ENCODE measurements around the gene C4BPB.

DNA sequence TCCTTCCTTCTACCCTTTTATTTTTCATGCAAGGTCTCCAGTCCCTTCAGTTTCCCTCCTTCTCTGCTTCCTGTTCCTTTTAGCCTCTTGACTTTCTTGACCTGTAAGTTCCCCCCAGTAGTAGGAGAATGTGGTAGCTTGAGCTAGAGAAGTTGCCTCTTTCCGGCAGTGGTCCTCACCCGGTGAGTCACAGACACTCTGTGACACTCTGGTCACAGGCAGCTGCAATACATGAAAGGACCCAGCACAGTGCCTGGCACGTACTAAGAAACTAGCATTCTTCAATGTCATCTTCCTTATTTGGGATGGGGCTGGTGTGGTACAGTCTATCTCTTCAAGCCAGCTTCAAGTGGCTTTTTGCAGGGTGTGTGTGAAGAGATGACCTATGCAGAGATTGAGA is 19.6 kb upstream of the C4BPB start:
- TF ChIP-seq POLR2AphosphoS5 (IDR thresholded peaks at IDR 0.05; ENCODE audit: low read depth, low read length) (no peak), SIN3A (IDR thresholded peaks at IDR 0.05; ENCODE audit: borderline replicate concordance, insufficient read depth, low read length) (no peak), TAF1 (IDR thresholded peaks at IDR 0.05; ENCODE audit: borderline replicate concordance, insufficient read depth, low read length) (no peak)
- TF ChIP-seq, protein P1, sequence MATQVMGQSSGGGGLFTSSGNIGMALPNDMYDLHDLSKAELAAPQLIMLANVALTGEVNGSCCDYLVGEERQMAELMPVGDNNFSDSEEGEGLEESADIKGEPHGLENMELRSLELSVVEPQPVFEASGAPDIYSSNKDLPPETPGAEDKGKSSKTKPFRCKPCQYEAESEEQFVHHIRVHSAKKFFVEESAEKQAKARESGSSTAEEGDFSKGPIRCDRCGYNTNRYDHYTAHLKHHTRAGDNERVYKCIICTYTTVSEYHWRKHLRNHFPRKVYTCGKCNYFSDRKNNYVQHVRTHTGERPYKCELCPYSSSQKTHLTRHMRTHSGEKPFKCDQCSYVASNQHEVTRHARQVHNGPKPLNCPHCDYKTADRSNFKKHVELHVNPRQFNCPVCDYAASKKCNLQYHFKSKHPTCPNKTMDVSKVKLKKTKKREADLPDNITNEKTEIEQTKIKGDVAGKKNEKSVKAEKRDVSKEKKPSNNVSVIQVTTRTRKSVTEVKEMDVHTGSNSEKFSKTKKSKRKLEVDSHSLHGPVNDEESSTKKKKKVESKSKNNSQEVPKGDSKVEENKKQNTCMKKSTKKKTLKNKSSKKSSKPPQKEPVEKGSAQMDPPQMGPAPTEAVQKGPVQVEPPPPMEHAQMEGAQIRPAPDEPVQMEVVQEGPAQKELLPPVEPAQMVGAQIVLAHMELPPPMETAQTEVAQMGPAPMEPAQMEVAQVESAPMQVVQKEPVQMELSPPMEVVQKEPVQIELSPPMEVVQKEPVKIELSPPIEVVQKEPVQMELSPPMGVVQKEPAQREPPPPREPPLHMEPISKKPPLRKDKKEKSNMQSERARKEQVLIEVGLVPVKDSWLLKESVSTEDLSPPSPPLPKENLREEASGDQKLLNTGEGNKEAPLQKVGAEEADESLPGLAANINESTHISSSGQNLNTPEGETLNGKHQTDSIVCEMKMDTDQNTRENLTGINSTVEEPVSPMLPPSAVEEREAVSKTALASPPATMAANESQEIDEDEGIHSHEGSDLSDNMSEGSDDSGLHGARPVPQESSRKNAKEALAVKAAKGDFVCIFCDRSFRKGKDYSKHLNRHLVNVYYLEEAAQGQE (IDR thresholded peaks at IDR 0.05; ENCODE audit: insufficient read depth in 1 of 2, low read depth in 2 of 2, low read length in 2 of 2): no peak
